ENCODE measurements around the gene PTPRN. TPM values are rescaled to one million over a fixed set of nuclear protein-coding genes. Genes with fewer than 3 reads are reported as not detected.

The PTPRN gene
- total RNA-seq: 3.2 and 4.1 TPM in 2 replicates
- long read RNA-seq: 0 reads

- Mint-ChIP-seq H3K27ac (ENCODE audit: unreplicated experiment) (no peak within 1 kb of the TSS), H3K4me3 (peak within 1 kb of the TSS; percentile 52), H3K4me1 (no peaks in the 10 kb centered on the region), H3K27me3 (ENCODE audit: low read depth) (peaks cover 82% of the 10 kb centered on the region), H3K9me3 (no peaks in the 10 kb centered on the region), H3K36me3 (ENCODE audit: low read depth) (no peaks in the 10 kb centered on the region)
- no peak for DNase-seq (ENCODE audit: low read depth, low spot score)
- no peak for TF ChIP-seq CTCF (conservative IDR thresholded peaks at IDR 0.05)
Measured at GRCh38 chr2:219309278-219309677, at the start of gene PTPRN. Gene PTPRN, minus strand, starts transcription at chr2:219309401. Its CDS starts 69 bp downstream, at chr2:219309332.

- DNase-seq (ENCODE audit: low read depth, low spot score): no peak
- no peak overlapping the region for H3K4me3 Mint-ChIP-seq
- no peaks in the 10 kb centered on the region for H3K4me1 Mint-ChIP-seq
- H3K27ac Mint-ChIP-seq (ENCODE audit: unreplicated experiment): no peak overlapping the region
- no peaks in the 10 kb centered on the region for H3K9me3 Mint-ChIP-seq
- H3K27me3 Mint-ChIP-seq (ENCODE audit: low read depth): peaks cover 92% of the 10 kb centered on the region
- no peak for TF ChIP-seq CTCF (conservative IDR thresholded peaks at IDR 0.05)
- peaks cover 2% of the 10 kb centered on the region for H3K36me3 Mint-ChIP-seq (ENCODE audit: low read depth)
Measured at GRCh38 chr2:219358170-219359075, 49.2 kb upstream of the PTPRN start.

- H3K9me3 Mint-ChIP-seq: no peaks in the 10 kb centered on the region
- DNase-seq (ENCODE audit: low read depth, low spot score): no peak
- H3K4me1 Mint-ChIP-seq: no peaks in the 10 kb centered on the region
- peaks cover 91% of the 10 kb centered on the region for H3K27me3 Mint-ChIP-seq (ENCODE audit: low read depth)
- H3K27ac Mint-ChIP-seq (ENCODE audit: unreplicated experiment): no peak overlapping the region
- H3K36me3 Mint-ChIP-seq (ENCODE audit: low read depth): no peaks in the 10 kb centered on the region
- TF ChIP-seq CTCF (conservative IDR thresholded peaks at IDR 0.05): no peak
- H3K4me3 Mint-ChIP-seq: no peak overlapping the region
Measured at GRCh38 chr2:219356834-219357233, 47.6 kb upstream of the PTPRN start.

- DNase-seq (ENCODE audit: low read depth, low spot score): no peak
- Mint-ChIP-seq H3K9me3 (no peaks in the 10 kb centered on the region), H3K4me1 (peaks cover 11% of the 10 kb centered on the region), H3K4me3 (no peak overlapping the region), H3K36me3 (ENCODE audit: low read depth) (no peaks in the 10 kb centered on the region), H3K27me3 (ENCODE audit: low read depth) (peaks cover 89% of the 10 kb centered on the region), H3K27ac (ENCODE audit: unreplicated experiment) (no peak overlapping the region)
- TF ChIP-seq CTCF (conservative IDR thresholded peaks at IDR 0.05): no peak
Measured at GRCh38 chr2:219354582-219354981, 45.4 kb upstream of the PTPRN start.

GRCh38 chr2:219353129-219353528, 43.9 kb upstream of the PTPRN start:
- Mint-ChIP-seq H3K27ac (ENCODE audit: unreplicated experiment) (no peak overlapping the region), H3K36me3 (ENCODE audit: low read depth) (no peaks in the 10 kb centered on the region), H3K9me3 (no peaks in the 10 kb centered on the region), H3K4me1 (peaks cover 11% of the 10 kb centered on the region), H3K27me3 (ENCODE audit: low read depth) (peaks cover 81% of the 10 kb centered on the region), H3K4me3 (no peak overlapping the region)
- TF ChIP-seq CTCF (conservative IDR thresholded peaks at IDR 0.05): no peak
- DNase-seq (ENCODE audit: low read depth, low spot score): no peak

Data from neural crest cell (in vitro differentiated cells).